ENCODE measurements around the gene NCL.
A peak's percentile ranks its signal among the peaks of the same experiment; 100 is the strongest.

Gene NCL

GRCh38 chr2:231486851-231487596 is 22.7 kb upstream of the NCL start:
- no peaks in the 10 kb centered on the region for H3K79me2 ChIP-seq (ENCODE audit: control insufficient read depth, insufficient read depth, low read length, unreplicated experiment)
- H3K27ac ChIP-seq (ENCODE audit: low read depth, low read length) = no peak overlapping the region
- no peak overlapping the region for H3K4me3 ChIP-seq (ENCODE audit: low read depth, low read length)
- no peaks in the 10 kb centered on the region for H3K27me3 ChIP-seq (ENCODE audit: insufficient read depth, low read length)
- H2AFZ ChIP-seq (ENCODE audit: low read length, unreplicated experiment) = no peak overlapping the region
- no peaks in the 10 kb centered on the region for H3K4me1 ChIP-seq (ENCODE audit: control insufficient read depth, insufficient read depth, low read length, unreplicated experiment)
- H3K36me3 ChIP-seq (ENCODE audit: insufficient read depth, low read length) = no peaks in the 10 kb centered on the region

DNA sequence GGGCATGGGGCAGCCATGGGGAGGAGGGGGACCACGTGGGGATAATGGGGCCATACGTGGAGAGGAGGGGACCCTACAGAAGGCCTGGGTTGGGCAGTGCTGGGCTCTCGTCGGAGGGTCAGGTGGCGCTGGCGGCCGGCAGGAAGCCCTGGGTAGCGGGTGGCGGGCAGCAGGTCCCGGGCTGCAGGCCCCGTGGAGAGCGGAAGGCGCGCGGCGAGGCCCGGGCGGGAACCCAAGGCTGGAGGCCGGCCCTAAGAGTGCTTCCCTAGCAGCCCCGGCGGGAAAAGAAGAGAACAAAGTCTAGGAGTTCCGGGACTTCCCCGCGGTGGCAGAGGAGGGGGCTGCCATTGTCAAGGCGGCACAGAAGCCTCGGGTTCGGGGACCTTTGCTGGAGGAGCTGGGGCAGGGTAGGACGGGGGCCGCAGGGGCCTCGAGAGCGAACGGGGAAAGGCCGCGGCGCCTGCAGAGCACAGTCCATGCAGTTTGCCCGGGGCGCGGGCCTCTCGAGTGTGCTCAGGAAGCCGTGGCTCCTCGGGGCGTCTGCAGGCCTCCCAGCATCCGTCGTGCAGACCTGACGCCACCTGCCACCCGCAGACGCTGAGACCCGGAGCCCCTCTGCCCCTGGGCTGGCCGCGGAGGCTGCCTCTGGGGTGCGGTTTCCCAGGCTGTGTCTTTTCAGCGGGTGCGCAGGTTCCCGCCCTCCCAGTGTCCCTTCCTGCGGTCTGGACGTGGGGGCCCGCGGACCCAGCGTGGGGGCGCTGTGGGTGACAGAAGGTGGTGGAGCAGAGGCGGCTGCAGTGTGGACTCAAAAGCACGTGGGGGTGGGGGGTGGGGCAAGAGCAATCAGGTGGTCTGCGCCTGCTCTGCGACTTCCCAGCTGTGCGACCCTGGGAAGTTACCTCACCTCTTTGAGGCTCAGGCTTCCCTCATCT is 19.4 kb upstream of the NCL start:
- H3K27me3 ChIP-seq (ENCODE audit: insufficient read depth, low read length) = no peaks in the 10 kb centered on the region
- H3K36me3 ChIP-seq (ENCODE audit: insufficient read depth, low read length) = no peaks in the 10 kb centered on the region
- peak overlapping the region; percentile 79 for H3K4me3 ChIP-seq (ENCODE audit: low read depth, low read length)
- peak overlapping the region; percentile 92 for H2AFZ ChIP-seq (ENCODE audit: low read length, unreplicated experiment)
- H3K79me2 ChIP-seq (ENCODE audit: control insufficient read depth, insufficient read depth, low read length, unreplicated experiment) = no peaks in the 10 kb centered on the region
- H3K27ac ChIP-seq (ENCODE audit: low read depth, low read length) = peak overlapping the region; percentile 52
- no peaks in the 10 kb centered on the region for H3K4me1 ChIP-seq (ENCODE audit: control insufficient read depth, insufficient read depth, low read length, unreplicated experiment)

- no peaks in the 10 kb centered on the region for H3K27me3 ChIP-seq (ENCODE audit: insufficient read depth, low read length)
- H3K36me3 ChIP-seq (ENCODE audit: insufficient read depth, low read length) = no peaks in the 10 kb centered on the region
- no peaks in the 10 kb centered on the region for H3K79me2 ChIP-seq (ENCODE audit: control insufficient read depth, insufficient read depth, low read length, unreplicated experiment)
- H3K27ac ChIP-seq (ENCODE audit: low read depth, low read length) = peak overlapping the region; percentile 52
- H3K4me1 ChIP-seq (ENCODE audit: control insufficient read depth, insufficient read depth, low read length, unreplicated experiment) = no peaks in the 10 kb centered on the region
- H3K4me3 ChIP-seq (ENCODE audit: low read depth, low read length) = peak overlapping the region; percentile 79
- H2AFZ ChIP-seq (ENCODE audit: low read length, unreplicated experiment) = peak overlapping the region; percentile 92
Observed at GRCh38 chr2:231482806-231483391, 18.6 kb upstream of the NCL start.

DNA sequence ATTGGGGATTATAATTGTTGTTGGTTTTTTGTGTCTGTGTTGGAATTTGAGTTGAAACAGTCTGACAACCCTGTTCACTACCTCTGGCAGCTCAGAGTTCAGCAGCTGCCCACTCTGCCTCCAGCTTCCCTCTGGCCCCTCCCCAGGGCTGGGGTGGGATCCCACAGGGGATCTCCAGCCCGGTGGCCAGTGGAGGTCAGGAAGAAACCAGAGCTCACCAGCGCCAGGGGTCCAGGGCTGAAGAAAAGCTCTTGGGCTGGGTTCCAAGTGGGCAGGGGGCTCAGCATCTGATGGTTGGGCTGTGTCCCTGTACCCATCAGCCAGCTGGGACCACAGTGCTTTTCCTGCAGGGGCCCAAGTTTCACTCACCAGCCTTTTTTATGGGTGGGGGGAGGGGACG is 16.5 kb upstream of the NCL start:
- Histone ChIP-seq H3K4me1 (ENCODE audit: control insufficient read depth, insufficient read depth, low read length, unreplicated experiment) (no peaks in the 10 kb centered on the region), H2AFZ (ENCODE audit: low read length, unreplicated experiment) (no peak overlapping the region), H3K36me3 (ENCODE audit: insufficient read depth, low read length) (no peaks in the 10 kb centered on the region), H3K4me3 (ENCODE audit: low read depth, low read length) (no peak overlapping the region), H3K79me2 (ENCODE audit: control insufficient read depth, insufficient read depth, low read length, unreplicated experiment) (no peaks in the 10 kb centered on the region), H3K27me3 (ENCODE audit: insufficient read depth, low read length) (no peaks in the 10 kb centered on the region), H3K27ac (ENCODE audit: low read depth, low read length) (no peak overlapping the region)

DNA sequence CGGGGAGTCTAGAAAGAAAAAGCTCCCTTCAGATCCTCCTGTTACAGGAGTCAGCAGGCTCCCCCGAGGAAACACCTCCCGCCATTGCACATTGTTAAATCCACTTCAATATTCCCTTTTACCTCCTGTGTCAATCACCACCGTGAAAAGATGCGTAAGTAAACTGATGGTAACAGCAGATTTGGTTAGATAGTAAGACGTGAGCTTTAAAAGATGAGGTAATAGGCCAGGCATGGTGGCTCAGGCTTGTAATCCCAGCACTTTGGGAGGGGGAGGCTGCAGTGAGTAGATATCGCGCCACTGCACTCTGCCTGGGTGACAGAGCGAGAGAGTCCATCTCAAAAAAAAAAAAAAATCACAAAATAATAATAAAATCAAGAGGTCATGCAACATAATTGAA is 15.2 kb upstream of the NCL start:
- Histone ChIP-seq H2AFZ (ENCODE audit: low read length, unreplicated experiment) (no peak overlapping the region), H3K4me1 (ENCODE audit: control insufficient read depth, insufficient read depth, low read length, unreplicated experiment) (no peaks in the 10 kb centered on the region), H3K4me3 (ENCODE audit: low read depth, low read length) (no peak overlapping the region), H3K36me3 (ENCODE audit: insufficient read depth, low read length) (no peaks in the 10 kb centered on the region), H3K79me2 (ENCODE audit: control insufficient read depth, insufficient read depth, low read length, unreplicated experiment) (no peaks in the 10 kb centered on the region), H3K27ac (ENCODE audit: low read depth, low read length) (no peak overlapping the region), H3K27me3 (ENCODE audit: insufficient read depth, low read length) (no peaks in the 10 kb centered on the region)

DNA sequence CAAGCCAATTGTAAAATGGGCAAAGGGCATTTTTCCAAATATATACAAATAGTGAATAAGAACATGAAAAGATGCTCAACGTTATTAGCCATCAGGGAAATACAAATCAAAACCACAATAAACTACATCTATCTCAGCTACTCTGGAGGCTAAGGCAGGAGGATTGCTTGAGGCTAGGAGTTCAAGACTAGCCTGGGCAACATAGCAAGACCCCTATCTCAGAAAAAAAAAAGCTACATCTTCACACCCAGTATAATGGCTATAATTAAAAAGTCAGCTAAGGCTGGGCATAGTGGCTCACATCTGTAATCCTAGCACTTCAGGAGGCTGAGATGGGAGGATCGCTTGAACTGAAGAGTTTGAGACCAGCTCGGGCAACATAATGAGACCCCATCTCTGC is 12.6 kb upstream of the NCL start:
- no peak overlapping the region for H2AFZ ChIP-seq (ENCODE audit: low read length, unreplicated experiment)
- no peak overlapping the region for H3K27ac ChIP-seq (ENCODE audit: low read depth, low read length)
- no peaks in the 10 kb centered on the region for H3K27me3 ChIP-seq (ENCODE audit: insufficient read depth, low read length)
- H3K4me3 ChIP-seq (ENCODE audit: low read depth, low read length) = no peak overlapping the region
- no peaks in the 10 kb centered on the region for H3K79me2 ChIP-seq (ENCODE audit: control insufficient read depth, insufficient read depth, low read length, unreplicated experiment)
- no peaks in the 10 kb centered on the region for H3K36me3 ChIP-seq (ENCODE audit: insufficient read depth, low read length)
- H3K4me1 ChIP-seq (ENCODE audit: control insufficient read depth, insufficient read depth, low read length, unreplicated experiment) = no peaks in the 10 kb centered on the region

DNA sequence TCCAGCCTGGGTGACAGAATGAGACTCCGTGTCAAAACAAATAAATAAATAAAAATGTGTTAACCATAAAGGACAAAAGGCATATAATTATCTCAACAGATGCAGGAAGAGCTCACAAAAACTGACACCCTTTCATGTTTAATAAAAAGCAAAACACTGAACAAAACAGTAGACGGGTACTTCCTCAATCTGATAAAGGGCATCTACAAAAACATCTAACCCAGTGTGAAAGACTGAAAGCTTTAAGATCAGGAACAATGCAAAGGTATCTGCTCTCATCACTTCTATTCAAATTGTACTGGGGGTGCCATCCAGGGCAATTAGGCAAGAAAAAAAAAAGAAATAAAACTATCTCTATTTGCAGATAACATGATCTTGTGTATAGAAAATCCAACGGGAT is 11.7 kb upstream of the NCL start:
- H3K36me3 ChIP-seq (ENCODE audit: insufficient read depth, low read length) = no peaks in the 10 kb centered on the region
- H2AFZ ChIP-seq (ENCODE audit: low read length, unreplicated experiment) = no peak overlapping the region
- no peak overlapping the region for H3K27ac ChIP-seq (ENCODE audit: low read depth, low read length)
- no peaks in the 10 kb centered on the region for H3K4me1 ChIP-seq (ENCODE audit: control insufficient read depth, insufficient read depth, low read length, unreplicated experiment)
- no peaks in the 10 kb centered on the region for H3K27me3 ChIP-seq (ENCODE audit: insufficient read depth, low read length)
- H3K79me2 ChIP-seq (ENCODE audit: control insufficient read depth, insufficient read depth, low read length, unreplicated experiment) = no peaks in the 10 kb centered on the region
- no peak overlapping the region for H3K4me3 ChIP-seq (ENCODE audit: low read depth, low read length)

GRCh38 chr2:231472816-231473215 is 8.5 kb upstream of the NCL start:
- Histone ChIP-seq H3K27me3 (ENCODE audit: insufficient read depth, low read length) (no peaks in the 10 kb centered on the region), H3K4me3 (ENCODE audit: low read depth, low read length) (no peak overlapping the region)

DNA sequence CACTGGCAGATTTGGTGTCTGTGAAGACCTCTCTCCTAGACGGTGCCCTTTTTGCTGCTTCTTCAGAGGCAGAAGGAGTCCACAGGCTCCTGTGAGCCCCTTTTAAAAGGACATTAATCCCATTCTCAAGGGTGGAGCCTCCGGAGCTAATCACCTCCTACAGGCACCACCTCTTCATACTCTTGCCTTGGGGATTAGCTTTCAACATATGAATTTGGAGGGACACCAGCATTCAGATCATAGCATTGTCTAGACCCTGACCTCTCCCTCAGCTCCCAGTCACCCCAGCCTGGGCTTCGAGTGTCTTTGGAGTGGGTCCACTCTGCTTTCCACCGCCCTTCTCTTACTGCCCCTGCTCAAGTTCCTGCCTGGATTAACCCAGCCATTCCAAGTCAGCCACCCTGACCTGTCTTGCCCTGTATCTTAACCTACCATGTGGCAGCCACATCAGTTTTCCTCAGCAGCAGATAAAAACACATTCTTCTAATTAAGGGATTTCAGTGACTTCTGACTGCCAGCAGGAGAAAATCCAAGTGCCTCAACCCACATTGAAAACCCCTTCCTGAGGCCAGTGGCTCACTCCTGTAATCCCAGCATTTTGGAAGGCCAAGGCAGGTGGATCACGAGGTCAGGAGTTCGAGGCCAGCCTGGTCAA is 6.1 kb upstream of the NCL start:
- Histone ChIP-seq H3K27me3 (ENCODE audit: insufficient read depth, low read length) (no peaks in the 10 kb centered on the region), H3K27ac (ENCODE audit: low read depth, low read length) (no peak overlapping the region), H2AFZ (ENCODE audit: low read length, unreplicated experiment) (no peak overlapping the region), H3K4me1 (ENCODE audit: control insufficient read depth, insufficient read depth, low read length, unreplicated experiment) (peaks cover 4% of the 10 kb centered on the region), H3K36me3 (ENCODE audit: insufficient read depth, low read length) (no peaks in the 10 kb centered on the region), H3K4me3 (ENCODE audit: low read depth, low read length) (no peak overlapping the region), H3K79me2 (ENCODE audit: control insufficient read depth, insufficient read depth, low read length, unreplicated experiment) (no peaks in the 10 kb centered on the region)

More at GRCh38 chr2:231472816-231473215, 8.5 kb upstream of the NCL start:
- no peaks in the 10 kb centered on the region for H3K4me1 ChIP-seq (ENCODE audit: control insufficient read depth, insufficient read depth, low read length, unreplicated experiment)
- H3K36me3 ChIP-seq (ENCODE audit: insufficient read depth, low read length) = no peaks in the 10 kb centered on the region
- H3K79me2 ChIP-seq (ENCODE audit: control insufficient read depth, insufficient read depth, low read length, unreplicated experiment) = no peaks in the 10 kb centered on the region
- no peak overlapping the region for H2AFZ ChIP-seq (ENCODE audit: low read length, unreplicated experiment)
- H3K27ac ChIP-seq (ENCODE audit: low read depth, low read length) = no peak overlapping the region

DNA sequence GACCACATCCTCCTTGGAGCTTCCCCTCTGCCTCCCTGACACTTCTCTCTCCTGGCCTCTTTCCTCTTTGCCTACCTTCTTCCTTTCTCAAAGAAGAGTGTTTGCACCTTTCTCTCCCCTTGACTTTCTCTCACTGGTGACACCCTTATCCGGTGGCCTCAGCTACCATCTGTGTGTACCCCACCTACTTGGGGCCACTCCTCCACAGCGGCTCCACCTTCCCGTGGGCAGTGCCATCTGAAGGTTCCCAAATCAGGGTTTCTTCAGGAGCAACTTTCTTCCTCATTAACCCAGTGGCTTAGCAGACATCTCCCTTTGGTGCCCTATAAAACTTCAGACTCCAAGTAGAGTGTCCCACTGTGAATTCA is 5.3 kb upstream of the NCL start:
- no peaks in the 10 kb centered on the region for H3K27me3 ChIP-seq (ENCODE audit: insufficient read depth, low read length)
- no peak overlapping the region for H3K27ac ChIP-seq (ENCODE audit: low read depth, low read length)
- H3K79me2 ChIP-seq (ENCODE audit: control insufficient read depth, insufficient read depth, low read length, unreplicated experiment) = peaks cover 7% of the 10 kb centered on the region
- H3K4me3 ChIP-seq (ENCODE audit: low read depth, low read length) = no peak overlapping the region
- no peak overlapping the region for H2AFZ ChIP-seq (ENCODE audit: low read length, unreplicated experiment)
- peaks cover 5% of the 10 kb centered on the region for H3K4me1 ChIP-seq (ENCODE audit: control insufficient read depth, insufficient read depth, low read length, unreplicated experiment)
- no peaks in the 10 kb centered on the region for H3K36me3 ChIP-seq (ENCODE audit: insufficient read depth, low read length)

Measured in ACC112 (cell line).